B cell (primary cell): ENCODE measurements around the gene KLK2. TPM values are rescaled to one million over a fixed set of nuclear protein-coding genes. Genes with fewer than 3 reads are reported as not detected.

Source experiments
- ATAC-seq: fragments of 200-7000 bp; cut with Tn5 transposase; one replicate; pipeline ENCODE4 v1.10.0; 2021; ENCODE audit warnings: low read depth, mild to moderate bottlenecking, moderate number of reproducible peaks, moderate library complexity
- CTCF ChIA-PET: fragments of 350-600 bp; sonication (Branson Sonifier 250); formaldehyde crosslinking; loops from one replicate; lab custom pipeline; 2021; ENCODE audit warnings: antibody characterized with exemption, inconsistent platforms; lab: Charles Lee
- POLR2A ChIA-PET: fragments of 350-600 bp; sonication (Branson Sonifier 250); formaldehyde crosslinking; loops from one replicate; lab custom pipeline; 2021; ENCODE audit warnings: antibody characterized with exemption; lab: Charles Lee
- DNase-seq: peaks from one replicate; pipeline ENCODE4 v3.0.0; 2013
- H2AFZ ChIP-seq: 2 replicates; pipeline ENCODE4 v1.6.1; 2012; ENCODE audit warnings: mild to moderate bottlenecking, low read depth, low read length; ENCODE audit not compliant: insufficient read depth, poor library complexity, severe bottlenecking
- H3K27ac ChIP-seq, 2 donors: 1 replicate in 1 of 2; 2 replicates in 1 of 2; pipeline ENCODE4 v1.5.1; 2012 to 2013; ENCODE audit warnings: low read length in 2 of 2, mild to moderate bottlenecking in 2 of 2, moderate library complexity in 1 of 2
- H3K27me3 ChIP-seq, 4 experiments: fragments of 200-600 bp in 1 of 4; sonication (generic) in 1 of 4; replicated peaks in 1 of 4; 1 replicate in 2 of 4; 2 replicates in 2 of 4; pipeline versions ENCODE4 v1.6.1 to v1.7.0; 2013 to 2016; ENCODE audit warnings: low read length in 3 of 4, mild to moderate bottlenecking in 2 of 4, mixed read lengths in 1 of 4, moderate library complexity in 1 of 4; ENCODE audit not compliant: insufficient read depth in 4 of 4, control insufficient read depth in 3 of 4; ENCODE audit errors: control extremely low read depth in 1 of 4
- H3K36me3 ChIP-seq, 2 experiments: replicated peaks in 1 of 2; 1 replicate in 1 of 2; 2 replicates in 1 of 2; pipeline versions ENCODE4 v1.6.1 to v1.7.1; 2013; ENCODE audit warnings: low read length in 1 of 2; ENCODE audit not compliant: insufficient read depth in 2 of 2, control insufficient read depth in 1 of 2; ENCODE audit errors: control extremely low read depth in 1 of 2, extremely low read depth in 1 of 2
- H3K4me1 ChIP-seq, 2 donors: fragments of 200-600 bp in 1 of 2; sonication (generic) in 1 of 2; 1 replicate in 1 of 2; 2 replicates in 1 of 2; pipeline versions ENCODE4 v1.5.1 to v1.6.1; 2013 to 2017; ENCODE audit warnings: low read length in 2 of 2; ENCODE audit not compliant: control insufficient read depth in 2 of 2, insufficient read depth in 2 of 2
- H3K4me2 ChIP-seq: replicated peaks from 2 replicates; pipeline ENCODE3; 2012; ENCODE audit warnings: mild to moderate bottlenecking, low read depth, low read length; ENCODE audit not compliant: poor library complexity, severe bottlenecking
- H3K4me3 ChIP-seq, 5 experiments: fragments of 200-600 bp in 1 of 5; sonication (generic) in 1 of 5; 1 replicate in 3 of 5; 2 replicates in 2 of 5; pipeline versions ENCODE4 v1.5.1 to v1.7.0; 2011 to 2016; ENCODE audit warnings: low read length in 4 of 5, mild to moderate bottlenecking in 4 of 5, low read depth in 2 of 5, control low read depth in 1 of 5, moderate library complexity in 1 of 5; ENCODE audit not compliant: insufficient read depth in 1 of 5; ENCODE audit errors: control extremely low read depth in 1 of 5, extremely low read depth in 1 of 5
- H3K79me2 ChIP-seq: fragments of 200-600 bp; sonication (generic); one replicate; pipeline ENCODE4 v1.6.0; 2016; ENCODE audit warnings: low read length; ENCODE audit not compliant: control insufficient read depth, insufficient read depth
- H3K9ac ChIP-seq: fragments of 200-600 bp; sonication (generic); 2 replicates; pipeline ENCODE4 v1.6.1; 2017; ENCODE audit warnings: mild to moderate bottlenecking, low read length, moderate library complexity
- H3K9me3 ChIP-seq, 3 donors: one replicate each; pipeline versions ENCODE4 v1.6.1 to v1.7.1; 2013; ENCODE audit warnings: low read length in 2 of 3; ENCODE audit not compliant: control insufficient read depth in 2 of 3, insufficient read depth in 1 of 3; ENCODE audit errors: control extremely low read depth in 1 of 3
- H4K20me1 ChIP-seq: 2 replicates; pipeline ENCODE4 v1.6.0; 2012; ENCODE audit warnings: mild to moderate bottlenecking, low read length; ENCODE audit not compliant: insufficient read depth, control insufficient read depth, poor library complexity, severe bottlenecking
- H3K27ac Mint-ChIP-seq: one replicate; pipeline ENCODE4 v1.8.0; 2021; ENCODE audit warnings: mixed read lengths
- H3K27me3 Mint-ChIP-seq: one replicate; pipeline ENCODE4 v1.8.0; 2021; ENCODE audit warnings: mixed read lengths
- H3K4me1 Mint-ChIP-seq: one replicate; pipeline ENCODE4 v1.8.0; 2021; ENCODE audit warnings: mixed read lengths
- H3K4me3 Mint-ChIP-seq: one replicate; pipeline ENCODE4 v1.8.0; 2021; ENCODE audit warnings: mixed read lengths
- H3K9me3 Mint-ChIP-seq: one replicate; pipeline ENCODE4 v1.8.0; 2022; ENCODE audit warnings: mixed read lengths; ENCODE audit not compliant: insufficient read depth
- EZH2 ChIP-seq: IDR thresholded peaks from 2 replicates; pipeline ENCODE4 v1.6.1; 2012; ENCODE audit warnings: borderline replicate concordance, low read depth, mild to moderate bottlenecking, moderate library complexity, low read length; ENCODE audit not compliant: insufficient read depth, poor library complexity, severe bottlenecking
- WGBS: methylation state at CpG from one replicate; pipeline ENCODE4 v1.1.5; 2013; ENCODE audit warnings: missing lambda C conversion rate; ENCODE audit not compliant: insufficient coverage; 5-methylcytosine and 5-hydroxymethylcytosine counted together
- intact Hi-C: fragments of 100-400 bp; cut with micrococcal nuclease; formaldehyde crosslinking; loops from one replicate; pipeline ENCODE4 v1.10.0; 2022
- polyA plus RNA-seq: library from polyadenylated mRNA; depleted of rRNA; stranded (reverse); fragments of >200 nt; gene quantifications from 2 replicates; pipeline ENCODE4 v1.2.3, GENCODE V29; 2012
- total RNA-seq, 2 donors: library from RNA; stranded (reverse); fragments of 120-200 nt in 1 of 2; gene quantifications; 1 replicate in 1 of 2; 2 replicates in 1 of 2; pipeline versions ENCODE4 v1.2.3 to v1.2.4, GENCODE V29; 2013 to 2022
- TF ChIP-seq, protein P1 (sequence below): fragments of 200-600 bp; IDR thresholded peaks from one replicate; pipeline ENCODE4 v1.8.0; 2022; ENCODE audit warnings: antibody characterized with exemption, mild to moderate bottlenecking

KLK2 gene
- total and polyA plus RNA-seq, 2 donors (not counting 1 experiment from before 2014, with no cell fraction given), result 0.60 to 1.7 TPM

DNA sequence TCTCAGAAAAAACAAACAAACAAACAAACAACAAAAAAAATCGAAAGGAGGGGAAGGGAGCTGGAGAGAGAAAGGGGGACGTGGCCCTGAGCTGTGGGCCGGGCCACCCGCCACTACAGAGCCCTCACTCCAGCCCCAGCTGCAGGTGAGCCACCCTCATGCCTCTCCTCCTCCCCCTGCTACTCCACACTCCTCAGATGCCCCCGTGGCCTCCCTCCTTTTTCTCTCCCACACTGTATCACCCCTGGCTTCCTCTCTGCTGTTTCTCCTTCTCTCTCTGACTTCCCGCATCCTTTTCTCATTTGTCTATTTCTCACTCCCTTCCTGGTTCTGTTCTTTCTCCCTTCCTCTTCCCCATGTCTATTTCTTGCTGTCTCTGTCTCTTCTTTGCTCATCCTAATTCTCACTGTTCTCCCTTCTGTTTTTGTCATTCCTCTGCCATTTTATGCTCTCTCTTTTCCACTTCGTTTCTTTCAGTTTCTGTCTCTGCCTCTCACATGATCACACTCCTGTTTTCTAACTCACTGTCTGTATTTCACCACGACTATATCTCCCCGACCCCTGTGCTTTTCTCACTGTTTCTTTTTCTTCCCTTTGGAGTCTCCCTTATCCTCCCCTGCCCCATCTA lies 2.7 kb downstream of the KLK2 start:
- no peak overlapping the region for H3K27ac Mint-ChIP-seq
- Histone ChIP-seq H3K36me3 (no peaks in the 10 kb centered on the region), H3K4me2 (peak overlapping the region; percentile 61), H3K9ac (peak overlapping the region; percentile 36), H3K9me3 (no peaks in the 10 kb centered on the region), H3K79me2 (no peaks in the 10 kb centered on the region), H3K27ac (peak overlapping the region; percentile 34 to 64), H3K4me1 (peaks cover 10 to 25% of the 10 kb centered on the region in 2 donors), H4K20me1 (no peaks in the 10 kb centered on the region), H3K27me3 (peaks cover 0 to 10% (median 3%) of the 10 kb centered on the region in 4 experiments), H2AFZ (peak overlapping the region; percentile 82), H3K4me3 (no peak overlapping the region)
- no peaks in the 10 kb centered on the region for H3K9me3 Mint-ChIP-seq
- ATAC-seq, result peak; percentile 33
- no peak overlapping the region for H3K4me3 Mint-ChIP-seq
- ChIA-PET CTCF (interaction anchor here (1.2 kb wide), 1 partner anchor 46 kb away, joined by 3 read pairs; no protein-coding TSS in a partner anchor), POLR2A (interaction anchor here (0.6 kb wide), 1 partner anchor 18 kb away, joined by 4 read pairs; no protein-coding TSS in a partner anchor)
- TF ChIP-seq, protein P1, sequence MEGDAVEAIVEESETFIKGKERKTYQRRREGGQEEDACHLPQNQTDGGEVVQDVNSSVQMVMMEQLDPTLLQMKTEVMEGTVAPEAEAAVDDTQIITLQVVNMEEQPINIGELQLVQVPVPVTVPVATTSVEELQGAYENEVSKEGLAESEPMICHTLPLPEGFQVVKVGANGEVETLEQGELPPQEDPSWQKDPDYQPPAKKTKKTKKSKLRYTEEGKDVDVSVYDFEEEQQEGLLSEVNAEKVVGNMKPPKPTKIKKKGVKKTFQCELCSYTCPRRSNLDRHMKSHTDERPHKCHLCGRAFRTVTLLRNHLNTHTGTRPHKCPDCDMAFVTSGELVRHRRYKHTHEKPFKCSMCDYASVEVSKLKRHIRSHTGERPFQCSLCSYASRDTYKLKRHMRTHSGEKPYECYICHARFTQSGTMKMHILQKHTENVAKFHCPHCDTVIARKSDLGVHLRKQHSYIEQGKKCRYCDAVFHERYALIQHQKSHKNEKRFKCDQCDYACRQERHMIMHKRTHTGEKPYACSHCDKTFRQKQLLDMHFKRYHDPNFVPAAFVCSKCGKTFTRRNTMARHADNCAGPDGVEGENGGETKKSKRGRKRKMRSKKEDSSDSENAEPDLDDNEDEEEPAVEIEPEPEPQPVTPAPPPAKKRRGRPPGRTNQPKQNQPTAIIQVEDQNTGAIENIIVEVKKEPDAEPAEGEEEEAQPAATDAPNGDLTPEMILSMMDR, result no peak
- TF ChIP-seq EZH2, result no peak
- DNase-seq, result peak; percentile 37
- H3K27me3 Mint-ChIP-seq, result peaks cover 17% of the 10 kb centered on the region
- H3K4me1 Mint-ChIP-seq, result no peaks in the 10 kb centered on the region
- intact Hi-C loops, result no loop called here
- WGBS, result 34% methylated on average over 6 of the region's 9 CpGs

DNA sequence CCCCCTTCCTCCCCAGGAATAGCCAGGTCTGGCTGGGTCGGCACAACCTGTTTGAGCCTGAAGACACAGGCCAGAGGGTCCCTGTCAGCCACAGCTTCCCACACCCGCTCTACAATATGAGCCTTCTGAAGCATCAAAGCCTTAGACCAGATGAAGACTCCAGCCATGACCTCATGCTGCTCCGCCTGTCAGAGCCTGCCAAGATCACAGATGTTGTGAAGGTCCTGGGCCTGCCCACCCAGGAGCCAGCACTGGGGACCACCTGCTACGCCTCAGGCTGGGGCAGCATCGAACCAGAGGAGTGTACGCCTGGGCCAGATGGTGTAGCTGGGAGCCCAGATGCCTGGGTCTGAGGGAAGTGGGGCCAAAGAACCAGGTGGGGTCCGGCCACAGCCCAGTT lies 3.2 kb downstream of the KLK2 start:
- Histone ChIP-seq H2AFZ (peak overlapping the region; percentile 82), H3K4me1 (peaks cover 10 to 25% of the 10 kb centered on the region in 2 donors), H3K9me3 (no peaks in the 10 kb centered on the region), H3K27ac (peak overlapping the region in 1 of 2 donors; percentile 64), H3K36me3 (no peaks in the 10 kb centered on the region), H3K4me2 (peak overlapping the region; percentile 61), H3K4me3 (no peak overlapping the region), H3K9ac (peak overlapping the region; percentile 36), H4K20me1 (no peaks in the 10 kb centered on the region), H3K27me3 (peaks cover 0 to 10% (median 3%) of the 10 kb centered on the region in 4 experiments), H3K79me2 (no peaks in the 10 kb centered on the region)
- DNase-seq (no peak), ATAC-seq (no peak)
- ChIA-PET CTCF (interaction anchor here (1.2 kb wide), 1 partner anchor 45 kb away, joined by 3 read pairs; no protein-coding TSS in a partner anchor), POLR2A (no interaction called here)
- Mint-ChIP-seq H3K9me3 (no peaks in the 10 kb centered on the region), H3K4me3 (no peak overlapping the region), H3K27me3 (peaks cover 11% of the 10 kb centered on the region), H3K4me1 (no peaks in the 10 kb centered on the region), H3K27ac (no peak overlapping the region)
- 89% methylated on average over 7 of the region's 7 CpGs for WGBS
- no peak for TF ChIP-seq EZH2
- TF ChIP-seq, protein P1, result no peak
- intact Hi-C loops, result no loop called here
